ENCODE measurements around the gene SMCHD1. TPM values are rescaled to one million over a fixed set of nuclear protein-coding genes. Genes with fewer than 3 reads are reported as not detected.
"Not testable (repeated sequence)": the region's sequence is repeated elsewhere in the genome, so short reads cannot be mapped to it uniquely, and the experiment has no call there.

The SMCHD1 gene
- total RNA-seq, 1 donor from 2014 or later = 100 TPM

GRCh38 chr18:2746274-2746673 lies 90.7 kb downstream of the SMCHD1 start:
- DNase-seq (ENCODE audit: low spot score) = no peak
- Mint-ChIP-seq H3K9me3 (no peaks in the 10 kb centered on the region), H3K36me3 (ENCODE audit: low read depth) (peaks cover 85% of the 10 kb centered on the region), H3K27me3 (ENCODE audit: low read depth) (no peaks in the 10 kb centered on the region), H3K4me1 (ENCODE audit: low read depth) (peaks cover 12% of the 10 kb centered on the region), H3K27ac (no peak overlapping the region), H3K4me3 (ENCODE audit: low read depth) (no peak overlapping the region)
- intact Hi-C loops (cut with micrococcal nuclease) = no loop called here

GRCh38 chr18:2758309-2758708 lies 102.8 kb downstream of the SMCHD1 start:
- DNase-seq (ENCODE audit: low spot score) = no peak
- Mint-ChIP-seq H3K36me3 (ENCODE audit: low read depth) (peaks cover 53% of the 10 kb centered on the region), H3K9me3 (no peaks in the 10 kb centered on the region), H3K27me3 (ENCODE audit: low read depth) (no peaks in the 10 kb centered on the region), H3K4me1 (ENCODE audit: low read depth) (peaks cover 9% of the 10 kb centered on the region), H3K27ac (peak overlapping the region; percentile 59), H3K4me3 (ENCODE audit: low read depth) (no peak overlapping the region)
- intact Hi-C loops (cut with micrococcal nuclease) = no loop called here

GRCh38 chr18:2774669-2775068 lies 119.1 kb downstream of the SMCHD1 start:
- no peak overlapping the region for H3K4me3 Mint-ChIP-seq (ENCODE audit: low read depth)
- DNase-seq (ENCODE audit: low spot score) = no peak
- no peaks in the 10 kb centered on the region for H3K9me3 Mint-ChIP-seq
- no peak overlapping the region for H3K27ac Mint-ChIP-seq
- peaks cover 70% of the 10 kb centered on the region for H3K36me3 Mint-ChIP-seq (ENCODE audit: low read depth)
- H3K27me3 Mint-ChIP-seq (ENCODE audit: low read depth) = no peaks in the 10 kb centered on the region
- intact Hi-C loops (cut with micrococcal nuclease) = loop anchor here (5.0 kb wide), 1 partner anchor 32 kb away; no protein-coding TSS in a partner anchor
- H3K4me1 Mint-ChIP-seq (ENCODE audit: low read depth) = peaks cover 5% of the 10 kb centered on the region

- no peaks in the 10 kb centered on the region for H3K27me3 Mint-ChIP-seq (ENCODE audit: low read depth)
- H3K4me1 Mint-ChIP-seq (ENCODE audit: low read depth) = peaks cover 1% of the 10 kb centered on the region
- H3K36me3 Mint-ChIP-seq (ENCODE audit: low read depth) = peaks cover 69% of the 10 kb centered on the region
- no peak overlapping the region for H3K4me3 Mint-ChIP-seq (ENCODE audit: low read depth)
- intact Hi-C loops (cut with micrococcal nuclease) = loop anchor here (5.0 kb wide), 1 partner anchor 34 kb away; no protein-coding TSS in a partner anchor
- no peak for DNase-seq (ENCODE audit: low spot score)
- no peak overlapping the region for H3K27ac Mint-ChIP-seq
- H3K9me3 Mint-ChIP-seq = no peaks in the 10 kb centered on the region
Observed at GRCh38 chr18:2776601-2777000, 121.1 kb downstream of the SMCHD1 start.

GRCh38 chr18:2777241-2777640 lies 121.7 kb downstream of the SMCHD1 start:
- Mint-ChIP-seq H3K4me3 (ENCODE audit: low read depth) (no peak overlapping the region), H3K36me3 (ENCODE audit: low read depth) (peaks cover 72% of the 10 kb centered on the region), H3K27ac (peak overlapping the region; percentile 18), H3K4me1 (ENCODE audit: low read depth) (peaks cover 2% of the 10 kb centered on the region), H3K27me3 (ENCODE audit: low read depth) (no peaks in the 10 kb centered on the region), H3K9me3 (no peaks in the 10 kb centered on the region)
- intact Hi-C loops (cut with micrococcal nuclease) = loop anchor here (5.0 kb wide), 1 partner anchor 35 kb away; no protein-coding TSS in a partner anchor
- no peak for DNase-seq (ENCODE audit: low spot score)

GRCh38 chr18:2780750-2781149 lies 125.2 kb downstream of the SMCHD1 start:
- H3K4me1 Mint-ChIP-seq (ENCODE audit: low read depth) = peaks cover 6% of the 10 kb centered on the region
- no peaks in the 10 kb centered on the region for H3K9me3 Mint-ChIP-seq
- no peaks in the 10 kb centered on the region for H3K27me3 Mint-ChIP-seq (ENCODE audit: low read depth)
- intact Hi-C loops (cut with micrococcal nuclease) = no loop called here
- no peak for DNase-seq (ENCODE audit: low spot score)
- no peak overlapping the region for H3K4me3 Mint-ChIP-seq (ENCODE audit: low read depth)
- H3K36me3 Mint-ChIP-seq (ENCODE audit: low read depth) = peaks cover 66% of the 10 kb centered on the region
- no peak overlapping the region for H3K27ac Mint-ChIP-seq

GRCh38 chr18:2787225-2787624 lies 131.7 kb downstream of the SMCHD1 start:
- no peaks in the 10 kb centered on the region for H3K9me3 Mint-ChIP-seq
- H3K27ac Mint-ChIP-seq = peak overlapping the region; percentile 28
- no peak overlapping the region for H3K4me3 Mint-ChIP-seq (ENCODE audit: low read depth)
- intact Hi-C loops (cut with micrococcal nuclease) = no loop called here
- no peaks in the 10 kb centered on the region for H3K27me3 Mint-ChIP-seq (ENCODE audit: low read depth)
- DNase-seq (ENCODE audit: low spot score) = no peak
- H3K36me3 Mint-ChIP-seq (ENCODE audit: low read depth) = peaks cover 59% of the 10 kb centered on the region
- H3K4me1 Mint-ChIP-seq (ENCODE audit: low read depth) = peaks cover 4% of the 10 kb centered on the region

- H3K4me1 Mint-ChIP-seq (ENCODE audit: low read depth) = peaks cover 2% of the 10 kb centered on the region
- peaks cover 63% of the 10 kb centered on the region for H3K36me3 Mint-ChIP-seq (ENCODE audit: low read depth)
- no peak overlapping the region for H3K4me3 Mint-ChIP-seq (ENCODE audit: low read depth)
- intact Hi-C loops (cut with micrococcal nuclease) = loop anchor here (5.0 kb wide), 1 partner anchor 55 kb away; the partner anchor contains the start of gene EMILIN2
- no peak for DNase-seq (ENCODE audit: low spot score)
- no peak overlapping the region for H3K27ac Mint-ChIP-seq
- no peaks in the 10 kb centered on the region for H3K9me3 Mint-ChIP-seq
- H3K27me3 Mint-ChIP-seq (ENCODE audit: low read depth) = no peaks in the 10 kb centered on the region
Observed at GRCh38 chr18:2792395-2792794, 136.9 kb downstream of the SMCHD1 start.

GRCh38 chr18:2794159-2794558 lies 138.6 kb downstream of the SMCHD1 start:
- intact Hi-C loops (cut with micrococcal nuclease) = loop anchor here (5.0 kb wide), 1 partner anchor 53 kb away; the partner anchor contains the start of gene EMILIN2
- H3K36me3 Mint-ChIP-seq (ENCODE audit: low read depth) = peaks cover 71% of the 10 kb centered on the region
- H3K9me3 Mint-ChIP-seq = no peaks in the 10 kb centered on the region
- no peak overlapping the region for H3K4me3 Mint-ChIP-seq (ENCODE audit: low read depth)
- no peak overlapping the region for H3K27ac Mint-ChIP-seq
- DNase-seq (ENCODE audit: low spot score) = no peak
- peaks cover 5% of the 10 kb centered on the region for H3K4me1 Mint-ChIP-seq (ENCODE audit: low read depth)
- no peaks in the 10 kb centered on the region for H3K27me3 Mint-ChIP-seq (ENCODE audit: low read depth)

- no peaks in the 10 kb centered on the region for H3K27me3 Mint-ChIP-seq (ENCODE audit: low read depth)
- no peaks in the 10 kb centered on the region for H3K9me3 Mint-ChIP-seq
- DNase-seq (ENCODE audit: low spot score) = no peak
- intact Hi-C loops (cut with micrococcal nuclease) = loop anchor here (5.0 kb wide), 1 partner anchor 36 kb away; no protein-coding TSS in a partner anchor
- H3K36me3 Mint-ChIP-seq (ENCODE audit: low read depth) = peaks cover 65% of the 10 kb centered on the region
- H3K4me1 Mint-ChIP-seq (ENCODE audit: low read depth) = peaks cover 3% of the 10 kb centered on the region
- no peak overlapping the region for H3K27ac Mint-ChIP-seq
- no peak overlapping the region for H3K4me3 Mint-ChIP-seq (ENCODE audit: low read depth)
Observed at GRCh38 chr18:2797951-2798350, 142.4 kb downstream of the SMCHD1 start.

- intact Hi-C loops (cut with micrococcal nuclease) = loop anchor here (5.0 kb wide), 1 partner anchor 37 kb away; no protein-coding TSS in a partner anchor
- peaks cover 71% of the 10 kb centered on the region for H3K36me3 Mint-ChIP-seq (ENCODE audit: low read depth)
Observed at GRCh38 chr18:2799369-2799768, 143.8 kb downstream of the SMCHD1 start.

GRCh38 chr18:2805970-2806943 lies 150.7 kb downstream of the SMCHD1 start:
- H3K9me3 Mint-ChIP-seq = peaks cover 15% of the 10 kb centered on the region
- no peaks in the 10 kb centered on the region for H3K27me3 Mint-ChIP-seq (ENCODE audit: low read depth)
- DNase-seq (ENCODE audit: low spot score) = no peak
- peaks cover 41% of the 10 kb centered on the region for H3K36me3 Mint-ChIP-seq (ENCODE audit: low read depth)
- peaks cover 1% of the 10 kb centered on the region for H3K4me1 Mint-ChIP-seq (ENCODE audit: low read depth)
- intact Hi-C loops (cut with micrococcal nuclease) = loop anchor here (5.0 kb wide), 1 partner anchor 41 kb away; the partner anchor contains the start of gene EMILIN2
- H3K27ac Mint-ChIP-seq = no peak overlapping the region
- H3K4me3 Mint-ChIP-seq (ENCODE audit: low read depth) = no peak overlapping the region

More at GRCh38 chr18:2799369-2799768, 143.8 kb downstream of the SMCHD1 start:
- Mint-ChIP-seq H3K27ac (no peak overlapping the region), H3K27me3 (ENCODE audit: low read depth) (no peaks in the 10 kb centered on the region), H3K4me3 (ENCODE audit: low read depth) (no peak overlapping the region), H3K9me3 (no peaks in the 10 kb centered on the region), H3K4me1 (ENCODE audit: low read depth) (peaks cover 3% of the 10 kb centered on the region)
- no peak for DNase-seq (ENCODE audit: low spot score)

- H3K27ac Mint-ChIP-seq; H3K4me3 Mint-ChIP-seq (ENCODE audit: low read depth); H3K27me3 Mint-ChIP-seq (ENCODE audit: low read depth); H3K4me1 Mint-ChIP-seq (ENCODE audit: low read depth); DNase-seq (ENCODE audit: low spot score): not testable (repeated sequence)
- Mint-ChIP-seq H3K36me3 (ENCODE audit: low read depth) (peaks cover 32% of the 10 kb centered on the region), H3K9me3 (peaks cover 27% of the 10 kb centered on the region)
- intact Hi-C loops (cut with micrococcal nuclease) = loop anchor here (5.0 kb wide), 1 partner anchor 39 kb away; the partner anchor contains the start of gene EMILIN2
Observed at GRCh38 chr18:2808640-2809039, 153.1 kb downstream of the SMCHD1 start.
